DMS 273 treated with DMSO at 0.1 percent for 48 hours (cell line): ENCODE measurements around the gene CRHBP.
"Not testable (repeated sequence)": the region's sequence is repeated elsewhere in the genome, so short reads cannot be mapped to it uniquely, and the experiment has no call there.

Experiments
- DNase-seq: peaks from one replicate; lab custom pipeline; 2025; lab: John Stamatoyannopoulos, UW

CRHBP gene, protein sequence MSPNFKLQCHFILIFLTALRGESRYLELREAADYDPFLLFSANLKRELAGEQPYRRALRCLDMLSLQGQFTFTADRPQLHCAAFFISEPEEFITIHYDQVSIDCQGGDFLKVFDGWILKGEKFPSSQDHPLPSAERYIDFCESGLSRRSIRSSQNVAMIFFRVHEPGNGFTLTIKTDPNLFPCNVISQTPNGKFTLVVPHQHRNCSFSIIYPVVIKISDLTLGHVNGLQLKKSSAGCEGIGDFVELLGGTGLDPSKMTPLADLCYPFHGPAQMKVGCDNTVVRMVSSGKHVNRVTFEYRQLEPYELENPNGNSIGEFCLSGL

GRCh38 chr5:76952795-76953536 is at the start of gene CRHBP:
TSS of gene CRHBP (plus strand) at chr5:76953045. CDS start at chr5:76953135, 90 bp downstream.
- no peak for DNase-seq

DNA sequence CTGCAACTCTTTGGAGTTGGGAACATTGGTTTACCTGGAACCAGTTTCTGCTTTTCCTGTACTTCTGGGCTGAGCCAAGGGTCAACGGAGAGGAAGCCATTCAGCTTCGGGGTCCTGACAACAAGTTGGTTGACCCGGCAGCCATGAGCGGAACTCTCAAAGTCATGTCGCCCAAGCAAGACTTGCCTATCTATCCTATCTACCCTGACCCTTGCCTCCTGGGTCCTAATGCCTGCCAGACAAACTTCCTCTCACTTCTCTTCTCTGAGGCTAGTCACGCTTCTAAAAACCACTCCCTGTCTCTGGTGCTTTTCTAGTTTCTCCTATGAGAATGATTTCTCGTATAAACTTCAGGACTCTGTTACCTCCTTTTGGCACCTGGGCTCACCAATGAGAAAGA is 44.7 kb upstream of the CRHBP start:
- DNase-seq = no peak

- not testable (repeated sequence) for DNase-seq
Measured at GRCh38 chr5:76910344-76910933, 42.4 kb upstream of the CRHBP start.

DNA sequence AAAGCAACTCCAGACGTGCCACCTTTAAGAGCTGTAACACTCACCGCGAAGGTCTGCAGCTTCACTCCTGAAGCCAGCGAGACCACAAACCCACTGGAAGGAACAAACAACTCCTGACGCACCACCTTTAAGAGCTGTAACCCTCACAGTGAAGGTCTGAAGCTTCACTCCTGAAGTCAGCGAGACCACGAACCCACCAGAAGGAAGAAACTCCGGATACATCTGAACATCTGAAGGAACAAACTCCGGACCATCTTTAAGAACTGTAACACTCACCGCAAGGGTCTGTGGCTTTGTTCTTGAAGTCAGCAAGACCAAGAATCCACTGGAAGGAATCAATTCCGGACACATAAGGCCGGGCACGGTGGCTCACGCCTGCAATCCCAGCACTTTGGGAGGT is 38.2 kb upstream of the CRHBP start:
- not testable (repeated sequence) for DNase-seq

DNA sequence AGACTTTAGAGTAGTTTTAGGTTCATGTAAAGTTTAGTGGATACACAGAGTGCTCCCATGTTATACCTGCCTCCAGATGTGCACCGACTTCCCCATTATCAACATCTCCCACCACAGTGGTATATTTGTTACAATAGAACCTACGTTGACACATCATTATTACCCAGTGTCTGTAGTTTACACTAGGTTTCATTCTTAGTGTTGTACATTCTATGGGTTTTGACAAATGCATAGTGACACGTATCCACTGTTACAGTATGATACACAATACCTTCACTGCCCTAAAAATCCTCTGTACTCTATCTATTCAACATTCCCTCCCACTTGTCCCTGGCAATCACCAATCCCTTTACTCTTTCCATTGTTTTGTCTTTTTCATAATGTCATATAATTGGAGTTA is 34.3 kb upstream of the CRHBP start:
- no peak for DNase-seq

DNA sequence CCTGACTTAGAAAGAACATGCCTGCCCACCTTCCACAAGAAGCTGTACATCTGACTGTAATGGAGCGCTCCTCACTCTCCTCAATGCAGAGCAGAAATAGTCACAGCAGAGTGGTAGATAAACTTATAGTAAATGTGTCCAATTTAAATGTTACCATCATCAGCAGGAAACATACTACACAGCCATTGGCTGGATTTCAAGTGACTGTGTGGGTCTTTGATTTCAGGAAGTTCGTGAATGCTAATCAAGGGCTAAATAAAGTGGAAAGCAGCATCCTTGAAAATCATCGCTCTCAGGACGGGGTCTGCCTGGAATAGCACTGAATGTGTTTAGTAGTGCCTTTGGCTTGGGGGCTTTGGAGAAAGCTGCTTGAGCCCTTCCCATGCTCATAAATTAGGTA is 32.4 kb upstream of the CRHBP start:
- no peak for DNase-seq

- no peak for DNase-seq
Measured at GRCh38 chr5:76926329-76927105, 26.3 kb upstream of the CRHBP start.

DNA sequence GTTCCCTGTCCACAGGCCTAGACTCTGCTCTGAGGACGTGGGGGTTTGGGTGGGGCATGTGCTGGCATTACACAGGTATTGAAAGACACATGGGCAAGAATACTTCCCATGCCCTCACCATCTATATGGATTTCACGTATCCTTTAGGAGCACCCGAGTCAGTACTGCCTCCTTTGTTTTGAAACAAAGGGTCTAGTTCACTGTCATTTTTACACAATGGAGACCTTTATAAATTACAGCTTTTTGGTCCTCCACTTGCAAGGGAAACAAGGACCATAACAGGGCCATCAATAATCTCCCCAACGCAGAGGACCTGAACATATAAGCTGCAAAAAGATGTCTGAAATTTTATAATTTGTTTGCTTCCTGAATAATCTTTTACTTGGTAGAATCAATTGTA is 24.9 kb upstream of the CRHBP start:
- DNase-seq = no peak

- no peak for DNase-seq
Measured at GRCh38 chr5:76930083-76930482, 22.8 kb upstream of the CRHBP start.

- DNase-seq = no peak
Measured at GRCh38 chr5:76938177-76938576, 14.7 kb upstream of the CRHBP start.

GRCh38 chr5:76941000-76941399 is 11.8 kb upstream of the CRHBP start:
- DNase-seq = no peak

DNA sequence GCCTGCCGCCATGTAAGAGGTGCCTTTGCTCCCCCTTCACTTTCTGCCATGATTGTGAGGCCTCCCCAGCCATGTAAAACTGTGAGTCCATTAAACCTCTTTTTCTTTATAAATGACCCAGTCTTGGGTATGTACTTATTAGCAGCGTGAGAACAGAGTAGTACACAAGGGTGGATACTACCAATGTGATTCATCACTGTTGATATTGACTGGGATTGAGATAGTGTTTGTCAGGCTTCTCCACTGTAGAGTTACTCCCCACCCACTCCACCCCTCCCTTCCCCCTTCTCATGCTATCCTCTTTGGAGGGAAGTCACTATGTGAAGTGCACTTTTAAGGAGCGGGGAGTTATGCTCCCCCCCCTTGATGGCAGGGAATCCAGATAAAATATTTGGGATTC is 11.4 kb upstream of the CRHBP start:
- DNase-seq = no peak

DNA sequence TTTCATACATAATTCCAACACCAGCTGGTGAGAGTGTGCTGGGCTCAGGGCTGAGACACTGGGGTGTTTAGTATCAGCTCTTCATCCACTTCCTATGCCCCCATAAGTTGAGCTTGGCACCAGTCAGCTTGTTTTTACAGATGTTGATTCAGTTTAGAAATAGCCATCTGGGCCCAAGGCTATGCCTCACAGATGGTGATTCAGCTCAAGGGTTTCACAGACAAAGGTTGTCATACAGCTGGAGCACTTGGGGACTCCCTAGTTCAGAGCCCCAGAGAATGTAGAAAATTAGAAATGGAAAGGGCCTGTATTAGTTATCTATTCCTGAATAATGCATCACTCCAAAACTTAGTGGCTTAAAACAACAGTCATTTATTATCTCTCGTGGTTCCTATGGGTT is 10.3 kb upstream of the CRHBP start:
- DNase-seq = peak; percentile 68

GRCh38 chr5:76943006-76943405 is 9.8 kb upstream of the CRHBP start:
- no peak for DNase-seq

GRCh38 chr5:76944638-76945037 is 8.2 kb upstream of the CRHBP start:
- no peak for DNase-seq

DNA sequence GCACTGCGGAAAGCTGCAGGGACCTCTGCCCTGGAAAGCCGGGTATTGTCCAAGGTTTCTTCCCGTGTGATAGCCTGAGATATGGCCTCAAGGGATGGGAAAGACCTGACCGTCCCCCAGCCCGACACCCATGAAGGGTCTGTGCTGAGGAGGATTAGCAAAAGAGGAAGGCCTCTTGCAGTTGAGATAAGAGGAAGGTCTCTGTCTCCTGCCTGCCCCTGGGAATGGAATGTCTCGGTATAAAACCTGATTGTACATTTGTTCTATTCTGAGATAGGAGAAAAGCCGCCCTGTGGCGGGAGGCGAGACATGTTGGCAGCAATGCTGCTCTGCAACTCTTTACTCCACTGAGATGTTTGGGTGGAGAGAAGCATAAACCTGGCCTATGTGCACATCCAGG is 7.6 kb upstream of the CRHBP start:
- not testable (repeated sequence) for DNase-seq

GRCh38 chr5:76946090-76946489 is 6.8 kb upstream of the CRHBP start:
- DNase-seq = no peak

GRCh38 chr5:76947082-76947503 is 5.8 kb upstream of the CRHBP start:
- no peak for DNase-seq

- no peak for DNase-seq
Measured at GRCh38 chr5:76953551-76954382, 922 bp downstream of the CRHBP start.

GRCh38 chr5:76954383-76954763 is 1.5 kb downstream of the CRHBP start:
- DNase-seq = no peak

DNA sequence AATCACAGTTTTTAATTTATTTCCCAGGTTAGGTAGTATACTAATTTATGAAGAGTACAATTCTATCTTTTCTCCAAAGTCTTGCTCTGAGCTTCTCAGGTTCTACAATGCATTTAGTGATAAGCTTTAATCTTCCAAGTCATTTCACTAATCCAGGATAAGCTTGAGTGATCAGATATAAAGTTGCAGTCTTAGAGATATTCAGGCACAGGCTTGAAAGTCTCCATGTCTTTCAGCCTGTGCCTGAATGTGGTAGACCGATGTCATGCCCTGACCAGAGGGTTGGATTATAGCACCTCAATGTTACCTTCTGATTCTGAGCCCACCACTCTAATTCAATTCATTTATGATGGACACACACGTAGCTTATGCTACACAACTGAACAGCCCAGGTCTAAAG is 3.2 kb downstream of the CRHBP start:
- no peak for DNase-seq
